Measurements from ENCODE around the gene PEAR1.

GRCh38 chr1:156921053-156921529 lies 27.6 kb downstream of the PEAR1 start:
- no peak for TF ChIP-seq CTCF (conservative IDR thresholded peaks at IDR 0.05; ENCODE audit: low read depth, low read length)
- no peak for TF ChIP-seq POLR2A (IDR thresholded peaks at IDR 0.05; ENCODE audit: low read depth, low read length)
- no peak for TF ChIP-seq CEBPB (IDR thresholded peaks at IDR 0.05; ENCODE audit: low read depth, low read length)
- no peak for TF ChIP-seq MXI1 (IDR thresholded peaks at IDR 0.05; ENCODE audit: borderline replicate concordance, low read depth, low read length)
- no peak for TF ChIP-seq NFE2L2 (IDR thresholded peaks at IDR 0.05; ENCODE audit: low read depth, low read length)
- TF ChIP-seq RAD21 (IDR thresholded peaks at IDR 0.05; ENCODE audit: low read length), result no peak
- TF ChIP-seq CHD1 (IDR thresholded peaks at IDR 0.05; ENCODE audit: low read depth, low read length), result no peak
- no peak for TF ChIP-seq USF2 (IDR thresholded peaks at IDR 0.05; ENCODE audit: low read depth, low read length)
- TF ChIP-seq RCOR1 (IDR thresholded peaks at IDR 0.05; ENCODE audit: insufficient replicate concordance, low read length), result no peak
- TF ChIP-seq SMC3 (IDR thresholded peaks at IDR 0.05; ENCODE audit: low read depth, low read length), result no peak
- TF ChIP-seq ELK1 (IDR thresholded peaks at IDR 0.05; ENCODE audit: borderline replicate concordance, low read depth, low read length), result no peak
- TF ChIP-seq MAFK (IDR thresholded peaks at IDR 0.05; ENCODE audit: low read depth, low read length), result no peak

Measured in IMR-90 (cell line).